HepG2 (cell line): ENCODE data around the gene DTWD2. TPM values are rescaled to one million over a fixed set of nuclear protein-coding genes. Genes with fewer than 3 reads are reported as not detected.

Experiments
- ATAC-seq: fragments of 200-7000 bp; cut with Tn5 transposase; 3 replicates; pipeline ENCODE4 v1.9.1; 2020; ENCODE audit warnings: mild to moderate bottlenecking, moderate library complexity
- BruUV-seq: library from RNA; stranded (reverse); fragments of 400-500 nt; replicated peaks from 2 replicates; lab custom pipeline; 2021; lab: Mats Ljungman, UMichigan
- CTCF ChIA-PET: fragments of 300-600 bp; formaldehyde crosslinking; extraction: SDS; loops from one replicate; lab custom pipeline; 2021; ENCODE audit warnings: low total read pairs, inconsistent platforms, low intra/inter-chr PET ratio; lab: Yijun Ruan, JAX
- POLR2A ChIA-PET: fragments of 350-600 bp; sonication (Branson Sonifier 250); formaldehyde crosslinking; loops from one replicate; lab custom pipeline; 2020; ENCODE audit warnings: antibody characterized with exemption, inconsistent platforms; lab: Yijun Ruan, JAX
- DNase-seq: peaks from one replicate; pipeline ENCODE4 v3.0.0-alpha.2; 2015; ENCODE audit warnings: low spot score
- FAIRE-seq: peaks from 3 replicates; lab custom pipeline; 2011; peaks lifted over from hg19 to GRCh38; lab: Jason Lieb, UNC
- H2AFZ ChIP-seq: one replicate; pipeline ENCODE4 v1.6.1; 2011; ENCODE audit warnings: low read length, inconsistent platforms
- H3K27ac ChIP-seq: fragments of 300-600 bp; 3 replicates; pipeline ENCODE4 v1.8.0; 2011; ENCODE audit warnings: mixed run types, mild to moderate bottlenecking, mixed read lengths, low read length, inconsistent platforms; ENCODE audit not compliant: insufficient read depth; ENCODE audit errors: extremely low read length
- H3K27me3 ChIP-seq, 2 experiments: fragments of 200-600 bp in 1 of 2; 2 replicates in 1 of 2; 3 replicates in 1 of 2; pipeline versions ENCODE4 v1.6.0 to v1.8.0; 2011; ENCODE audit warnings: low read length in 2 of 2, mild to moderate bottlenecking in 2 of 2, moderate library complexity in 2 of 2, inconsistent platforms in 1 of 2; ENCODE audit not compliant: insufficient read depth in 2 of 2, control insufficient read depth in 1 of 2
- H3K36me3 ChIP-seq, 2 experiments: fragments of 200-600 bp in 1 of 2; replicated peaks in 1 of 2; 2 replicates in 1 of 2; 3 replicates in 1 of 2; pipeline versions ENCODE4 v1.5.1 to v1.8.0; 2011; ENCODE audit warnings: low read length in 2 of 2, inconsistent platforms in 1 of 2; ENCODE audit not compliant: insufficient read depth in 2 of 2, control insufficient read depth in 1 of 2
- H3K4me1 ChIP-seq: 2 replicates; pipeline ENCODE4 v1.5.1; 2012; ENCODE audit warnings: low read length, inconsistent platforms; ENCODE audit not compliant: insufficient read depth
- H3K4me2 ChIP-seq: 2 replicates; pipeline ENCODE4 v1.6.0; 2011; ENCODE audit warnings: low read depth, low read length, inconsistent platforms
- H3K4me3 ChIP-seq, 3 experiments: fragments of 200-600 bp in 1 of 3; sonication (generic), shearing (Covaris generic) in 1 of 3; replicated peaks in 1 of 3; 2 replicates each; pipeline ENCODE4 v1.5.1; 2011 to 2016; ENCODE audit warnings: low read length in 3 of 3, inconsistent platforms in 2 of 3, low read depth in 2 of 3, mild to moderate bottlenecking in 2 of 3, control low read depth in 1 of 3, mixed read lengths in 1 of 3; ENCODE audit not compliant: insufficient read depth in 1 of 3
- H3K79me2 ChIP-seq: one replicate; pipeline ENCODE4 v1.6.1; 2011; ENCODE audit warnings: low read length, inconsistent platforms; ENCODE audit not compliant: insufficient read depth
- H3K9ac ChIP-seq: 2 replicates; pipeline ENCODE4 v1.6.0; 2011; ENCODE audit warnings: mild to moderate bottlenecking, low read depth, low read length, inconsistent platforms; ENCODE audit not compliant: insufficient read depth
- H3K9me3 ChIP-seq: 2 replicates; pipeline ENCODE4 v1.5.1; 2012; ENCODE audit warnings: mild to moderate bottlenecking, low read length
- H4K20me1 ChIP-seq: 2 replicates; pipeline ENCODE4 v1.6.0; 2011; ENCODE audit warnings: inconsistent platforms, mild to moderate bottlenecking, low read length, moderate library complexity; ENCODE audit not compliant: insufficient read depth
- FLYWCH1 ChIP-seq: sonication (generic); formaldehyde crosslinking; IDR thresholded peaks from 2 replicates; pipeline ENCODE4 v1.8.1; 2023; ENCODE audit warnings: mild to moderate bottlenecking, missing genetic modification reagents
- HOXA7 ChIP-seq: sonication (generic); formaldehyde crosslinking; IDR thresholded peaks from 2 replicates; pipeline ENCODE4 v1.8.1; 2022; ENCODE audit warnings: mild to moderate bottlenecking, missing genetic modification reagents, moderate library complexity
- KLF6 ChIP-seq: IDR thresholded peaks from 2 replicates; pipeline ENCODE4 v1.8.0; 2016; ENCODE audit warnings: missing biosample characterization, missing genetic modification reagents
- NFKB2 ChIP-seq: sonication (generic); formaldehyde crosslinking; IDR thresholded peaks from 2 replicates; pipeline ENCODE4 v1.4.0; 2020; ENCODE audit warnings: missing genetic modification reagents, borderline replicate concordance
- PITX1 ChIP-seq: sonication (generic); formaldehyde crosslinking; IDR thresholded peaks from 2 replicates; pipeline ENCODE4 v1.5.1; 2020; ENCODE audit warnings: mild to moderate bottlenecking, missing genetic modification reagents
- ZC3H13 ChIP-seq: sonication (generic); formaldehyde crosslinking; IDR thresholded peaks from 2 replicates; pipeline ENCODE4 v1.8.1; 2023; ENCODE audit warnings: mild to moderate bottlenecking, missing genetic modification reagents, moderate library complexity
- ZNF224 ChIP-seq: sonication (generic); formaldehyde crosslinking; IDR thresholded peaks from 2 replicates; pipeline ENCODE4 v1.5.0; 2020; ENCODE audit warnings: mild to moderate bottlenecking, missing genetic modification reagents
- ZNF225 ChIP-seq: sonication (generic); formaldehyde crosslinking; IDR thresholded peaks from 2 replicates; pipeline ENCODE4 v1.4.0; 2020; ENCODE audit warnings: mild to moderate bottlenecking, missing genetic modification reagents
- in situ Hi-C: cut with HindIII; loops from 2 replicates; pipeline ENCODE4 v1.10.0; 2017; ENCODE audit warnings: low pct_unique_long_range_greater_than_20kb; ENCODE audit not compliant: extremely low pct_ligation_motif_present
- intact Hi-C: fragments of 100-400 bp; cut with micrococcal nuclease; formaldehyde crosslinking; loops from one replicate; pipeline ENCODE4 v1.10.0; 2022; ENCODE audit not compliant: unreplicated experiment
- polyA plus RNA-seq, 8 experiments: library from polyadenylated mRNA; depleted of rRNA in 3 of 8; stranded (reverse) in 7 of 8; unstranded in 1 of 8; fragments of >200 nt; fragmentation: Illumina TruSeq in 4 of 8; extraction: Trizol in 4 of 8; gene quantifications; 2 replicates each; pipeline versions ENCODE4 v1.2.1 to v1.2.3, GENCODE V29; 2011 to 2016; ENCODE audit warnings: low read depth in 4 of 8, missing spikeins in 1 of 8, mixed read lengths in 1 of 8; ENCODE audit not compliant: insufficient read depth in 1 of 8
- total RNA-seq, 5 experiments: library from RNA; depleted of rRNA; stranded (reverse); fragments of >200 nt; fragmentation: Illumina TruSeq; extraction: Trizol; gene quantifications; 2 replicates each; pipeline ENCODE4 v1.2.3, GENCODE V29; 2016; ENCODE audit warnings: low read depth in 1 of 5
- TF ChIP-seq, protein P1 (sequence below): sonication (generic); formaldehyde crosslinking; IDR thresholded peaks from 2 replicates; pipeline ENCODE4 v1.5.1; 2020; ENCODE audit warnings: missing genetic modification reagents, mild to moderate bottlenecking, borderline replicate concordance

Gene DTWD2
- total and polyA plus RNA-seq, 2 of the 13 experiments (the other 11 are each of a cell fraction or from before 2014, with no cell fraction given), result 1.6 to 6.0 TPM

- DNase-seq, result no peak
- ChIA-PET CTCF (no interaction called here), POLR2A (no interaction called here)
- Histone ChIP-seq H3K27me3 (no peaks in the 10 kb centered on the region; a peak in 1 of 5 replicates), H3K9ac (no peak overlapping the region), H3K4me3 (no peak overlapping the region), H3K27ac (no peak overlapping the region), H2AFZ (no peak overlapping the region), H3K9me3 (no peaks in the 10 kb centered on the region), H3K4me2 (no peak overlapping the region), H3K4me1 (peaks cover 20% of the 10 kb centered on the region), H4K20me1 (no peaks in the 10 kb centered on the region), H3K79me2 (no peaks in the 10 kb centered on the region), H3K36me3 (no peaks in the 10 kb centered on the region)
- ATAC-seq, result no peak
- no peak for FAIRE-seq
- intact Hi-C loops (loop anchor here (5.0 to 10.0 kb wide), 2 partner anchors 760 to 1473 kb away; no protein-coding TSS in a partner anchor), in situ Hi-C loops (loop anchor here (10.0 kb wide), 1 partner anchor 430 kb away; no protein-coding TSS in a partner anchor)
- no peak for TF ChIP-seq KLF6 (CRISPR knock-in tag)
- no peak for TF ChIP-seq HOXA7 (CRISPR knock-in tag)
- no peak for TF ChIP-seq ZNF225 (CRISPR knock-in tag)
- no peak for TF ChIP-seq ZC3H13 (CRISPR knock-in tag)
- TF ChIP-seq FLYWCH1 (CRISPR knock-in tag), result no peak
- TF ChIP-seq PITX1 (CRISPR knock-in tag), result no peak
- TF ChIP-seq ZNF224, result no peak
- no TSS peak for BruUV-seq
These were observed 3.7 kb downstream of the DTWD2 start for GRCh38 chr5:118984602-118985001.

DNA sequence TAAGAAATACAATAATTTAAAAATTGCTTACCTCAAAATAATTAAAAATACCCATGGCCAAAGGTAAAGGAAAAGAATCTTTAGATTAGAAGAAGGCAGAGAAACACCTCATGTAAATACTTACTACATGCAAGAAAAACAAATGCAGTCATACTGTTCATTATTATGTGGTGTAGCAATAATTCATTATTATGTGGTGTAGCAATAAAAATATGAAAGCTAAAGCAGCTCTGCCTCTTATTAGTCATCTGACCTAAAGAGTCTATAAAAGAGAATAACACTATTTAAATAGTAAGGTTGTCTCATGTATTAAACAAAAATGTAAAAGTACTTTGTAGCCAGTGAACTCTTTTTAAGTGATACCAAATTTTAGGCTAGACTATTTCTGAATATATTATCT lies 6.6 kb downstream of the DTWD2 start:
- in situ Hi-C loops, result loop anchor here (10.0 kb wide), 1 partner anchor 433 kb away; no protein-coding TSS in a partner anchor
- Histone ChIP-seq H2AFZ (no peak overlapping the region), H3K27ac (no peak overlapping the region), H3K79me2 (no peaks in the 10 kb centered on the region), H3K4me2 (no peak overlapping the region), H3K9ac (no peak overlapping the region), H4K20me1 (no peaks in the 10 kb centered on the region), H3K4me3 (no peak overlapping the region), H3K9me3 (no peaks in the 10 kb centered on the region), H3K27me3 (no peaks in the 10 kb centered on the region), H3K4me1 (peaks cover 12% of the 10 kb centered on the region), H3K36me3 (no peaks in the 10 kb centered on the region)
- FAIRE-seq (no peak), DNase-seq (no peak), ATAC-seq (no peak)
- TF ChIP-seq NFKB2 (CRISPR knock-in tag), result no peak
- TF ChIP-seq, protein P1, sequence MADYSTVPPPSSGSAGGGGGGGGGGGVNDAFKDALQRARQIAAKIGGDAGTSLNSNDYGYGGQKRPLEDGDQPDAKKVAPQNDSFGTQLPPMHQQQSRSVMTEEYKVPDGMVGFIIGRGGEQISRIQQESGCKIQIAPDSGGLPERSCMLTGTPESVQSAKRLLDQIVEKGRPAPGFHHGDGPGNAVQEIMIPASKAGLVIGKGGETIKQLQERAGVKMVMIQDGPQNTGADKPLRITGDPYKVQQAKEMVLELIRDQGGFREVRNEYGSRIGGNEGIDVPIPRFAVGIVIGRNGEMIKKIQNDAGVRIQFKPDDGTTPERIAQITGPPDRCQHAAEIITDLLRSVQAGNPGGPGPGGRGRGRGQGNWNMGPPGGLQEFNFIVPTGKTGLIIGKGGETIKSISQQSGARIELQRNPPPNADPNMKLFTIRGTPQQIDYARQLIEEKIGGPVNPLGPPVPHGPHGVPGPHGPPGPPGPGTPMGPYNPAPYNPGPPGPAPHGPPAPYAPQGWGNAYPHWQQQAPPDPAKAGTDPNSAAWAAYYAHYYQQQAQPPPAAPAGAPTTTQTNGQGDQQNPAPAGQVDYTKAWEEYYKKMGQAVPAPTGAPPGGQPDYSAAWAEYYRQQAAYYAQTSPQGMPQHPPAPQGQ (CRISPR knock-in tag), result no peak
- no TSS peak for BruUV-seq
- ChIA-PET POLR2A (no interaction called here), CTCF (no interaction called here)
- intact Hi-C loops, result loop anchor here (10.0 kb wide), 1 partner anchor 763 kb away; no protein-coding TSS in a partner anchor
